Neural crest cell (in vitro differentiated cells): ENCODE results near the gene ERG. TPM values are rescaled to one million over a fixed set of nuclear protein-coding genes. Genes with fewer than 3 reads are reported as not detected.
A peak's percentile ranks its signal among the peaks of the same experiment; 100 is the strongest.

Experiments used
- DNase-seq: peaks from one replicate; pipeline ENCODE4 v3.0.0; 2021; ENCODE audit warnings: low read depth, mixed read lengths, low spot score
- H3K27ac Mint-ChIP-seq: one replicate; pipeline ENCODE4 v1.8.0; 2021; ENCODE audit warnings: mild to moderate bottlenecking, mixed read lengths; ENCODE audit not compliant: unreplicated experiment
- H3K27me3 Mint-ChIP-seq: 2 replicates; pipeline ENCODE4 v1.8.0; 2021; ENCODE audit warnings: low read depth, mild to moderate bottlenecking, mixed read lengths
- H3K36me3 Mint-ChIP-seq: 2 replicates; pipeline ENCODE4 v1.8.0; 2021; ENCODE audit warnings: low read depth, mild to moderate bottlenecking, mixed read lengths
- H3K4me1 Mint-ChIP-seq: 2 replicates; pipeline ENCODE4 v1.8.0; 2021; ENCODE audit warnings: mixed read lengths
- H3K4me3 Mint-ChIP-seq: one replicate; pipeline ENCODE4 v1.8.0; 2021; ENCODE audit warnings: mild to moderate bottlenecking, mixed read lengths
- H3K9me3 Mint-ChIP-seq: 2 replicates; pipeline ENCODE4 v1.8.0; 2021; ENCODE audit warnings: mixed read lengths
- total RNA-seq: library from RNA; stranded (reverse); gene quantifications from 2 replicates; pipeline ENCODE4 v1.2.1, GENCODE V29; 2021
- TF ChIP-seq, protein P1 (sequence below): fragments of 200-600 bp; sonication (generic); conservative IDR thresholded peaks from 2 replicates; pipeline ENCODE4 v1.5.0; 2021; ENCODE audit warnings: antibody characterized with exemption, mild to moderate bottlenecking

ERG gene
- total RNA-seq, 1 donor from 2014 or later = 0.19 TPM

DNA sequence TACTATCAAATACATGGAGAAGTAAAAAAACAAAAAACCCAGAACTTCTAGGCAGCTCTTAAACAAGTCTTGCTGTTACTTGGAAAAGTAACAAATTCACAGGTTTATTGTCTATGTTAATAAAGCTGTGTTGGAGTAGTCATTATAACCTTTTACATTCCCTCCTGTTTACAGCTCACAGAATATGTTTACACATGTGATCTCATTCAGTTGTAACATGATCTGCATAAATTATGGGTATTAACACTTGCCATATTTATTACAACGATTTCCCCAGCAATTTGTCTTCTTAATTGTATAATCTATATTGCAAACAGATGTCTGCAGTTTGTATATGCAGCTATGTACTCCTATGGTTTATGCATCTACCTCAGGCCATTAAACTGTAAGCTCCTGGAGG is 28.6 kb downstream of the ERG start:
- H3K27me3 Mint-ChIP-seq = no peaks in the 10 kb centered on the region
- TF ChIP-seq, protein P1, sequence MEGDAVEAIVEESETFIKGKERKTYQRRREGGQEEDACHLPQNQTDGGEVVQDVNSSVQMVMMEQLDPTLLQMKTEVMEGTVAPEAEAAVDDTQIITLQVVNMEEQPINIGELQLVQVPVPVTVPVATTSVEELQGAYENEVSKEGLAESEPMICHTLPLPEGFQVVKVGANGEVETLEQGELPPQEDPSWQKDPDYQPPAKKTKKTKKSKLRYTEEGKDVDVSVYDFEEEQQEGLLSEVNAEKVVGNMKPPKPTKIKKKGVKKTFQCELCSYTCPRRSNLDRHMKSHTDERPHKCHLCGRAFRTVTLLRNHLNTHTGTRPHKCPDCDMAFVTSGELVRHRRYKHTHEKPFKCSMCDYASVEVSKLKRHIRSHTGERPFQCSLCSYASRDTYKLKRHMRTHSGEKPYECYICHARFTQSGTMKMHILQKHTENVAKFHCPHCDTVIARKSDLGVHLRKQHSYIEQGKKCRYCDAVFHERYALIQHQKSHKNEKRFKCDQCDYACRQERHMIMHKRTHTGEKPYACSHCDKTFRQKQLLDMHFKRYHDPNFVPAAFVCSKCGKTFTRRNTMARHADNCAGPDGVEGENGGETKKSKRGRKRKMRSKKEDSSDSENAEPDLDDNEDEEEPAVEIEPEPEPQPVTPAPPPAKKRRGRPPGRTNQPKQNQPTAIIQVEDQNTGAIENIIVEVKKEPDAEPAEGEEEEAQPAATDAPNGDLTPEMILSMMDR = no peak
- DNase-seq = no peak
- H3K27ac Mint-ChIP-seq = no peak overlapping the region
- no peak overlapping the region for H3K4me3 Mint-ChIP-seq
- H3K36me3 Mint-ChIP-seq = no peaks in the 10 kb centered on the region
- H3K4me1 Mint-ChIP-seq = peaks cover 5% of the 10 kb centered on the region
- H3K9me3 Mint-ChIP-seq = no peaks in the 10 kb centered on the region

GRCh38 chr21:38468989-38469388 is 29.3 kb downstream of the ERG start:
- TF ChIP-seq, protein P1 = no peak
- no peak overlapping the region for H3K27ac Mint-ChIP-seq
- DNase-seq = no peak

DNA sequence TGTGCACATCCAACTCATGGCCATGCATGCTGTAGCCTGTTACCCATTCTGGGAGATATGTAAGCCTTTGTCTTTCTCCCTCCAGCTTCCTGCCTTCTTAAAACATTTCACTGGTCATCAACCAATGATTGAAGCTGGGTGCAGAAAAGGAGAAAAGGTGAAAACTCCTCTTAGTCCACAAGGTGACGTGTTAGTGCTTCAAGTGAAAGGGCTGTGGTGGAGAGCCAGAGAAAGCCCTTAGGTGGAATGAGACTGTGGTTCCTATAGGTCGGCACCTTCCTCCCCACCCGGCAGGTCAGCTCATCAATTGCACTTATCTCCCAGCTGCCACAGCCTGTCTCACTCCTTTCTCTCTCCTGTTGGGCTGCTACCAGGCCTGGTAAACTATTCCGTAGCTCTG is 30.4 kb downstream of the ERG start:
- H3K4me3 Mint-ChIP-seq = no peak overlapping the region
- TF ChIP-seq, protein P1 = no peak
- H3K27me3 Mint-ChIP-seq = no peaks in the 10 kb centered on the region
- no peaks in the 10 kb centered on the region for H3K36me3 Mint-ChIP-seq
- H3K27ac Mint-ChIP-seq = no peak overlapping the region
- DNase-seq = no peak
- H3K9me3 Mint-ChIP-seq = no peaks in the 10 kb centered on the region
- peaks cover 9% of the 10 kb centered on the region for H3K4me1 Mint-ChIP-seq

More at GRCh38 chr21:38468989-38469388, 29.3 kb downstream of the ERG start:
- H3K4me3 Mint-ChIP-seq = no peak overlapping the region
- H3K27me3 Mint-ChIP-seq = no peaks in the 10 kb centered on the region
- no peaks in the 10 kb centered on the region for H3K36me3 Mint-ChIP-seq
- peaks cover 5% of the 10 kb centered on the region for H3K4me1 Mint-ChIP-seq
- H3K9me3 Mint-ChIP-seq = no peaks in the 10 kb centered on the region

- Mint-ChIP-seq H3K9me3 (no peaks in the 10 kb centered on the region), H3K27ac (no peak overlapping the region), H3K27me3 (no peaks in the 10 kb centered on the region), H3K4me1 (peaks cover 7% of the 10 kb centered on the region), H3K4me3 (no peak overlapping the region), H3K36me3 (no peaks in the 10 kb centered on the region)
- no peak for DNase-seq
- TF ChIP-seq, protein P1 = no peak
Measured at GRCh38 chr21:38467374-38467773, 30.9 kb downstream of the ERG start.

DNA sequence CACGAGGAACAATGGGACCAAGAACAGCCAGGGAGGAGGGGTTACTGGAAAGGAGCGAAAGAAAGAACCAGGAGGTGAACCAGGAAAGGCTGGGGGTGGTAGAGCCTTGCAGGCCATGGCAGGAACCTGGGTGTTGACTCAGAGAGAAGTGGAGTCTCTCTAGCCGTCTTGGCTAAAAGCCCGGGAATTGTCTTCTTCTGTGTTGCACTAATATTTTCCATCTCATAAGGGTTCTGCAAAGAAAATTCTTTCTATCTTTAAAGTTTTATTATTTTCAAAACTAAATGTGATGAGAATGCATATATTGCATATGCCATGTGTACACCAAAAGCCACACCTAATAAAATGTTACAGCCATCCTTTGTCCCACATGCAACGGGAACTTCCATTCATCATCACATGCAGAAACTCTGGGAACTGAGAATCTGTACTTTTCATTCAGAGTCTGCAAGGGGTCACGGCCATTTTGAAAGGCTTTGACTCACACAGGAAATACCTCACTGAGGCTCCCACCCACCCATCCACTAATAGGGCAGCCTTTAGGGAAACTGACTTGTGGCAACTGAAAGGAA is 38.0 kb downstream of the ERG start:
- Mint-ChIP-seq H3K4me1 (peaks cover 24% of the 10 kb centered on the region), H3K4me3 (no peak overlapping the region), H3K36me3 (no peaks in the 10 kb centered on the region), H3K27me3 (no peaks in the 10 kb centered on the region), H3K27ac (peak overlapping the region; percentile 70), H3K9me3 (peaks cover 4% of the 10 kb centered on the region)
- TF ChIP-seq, protein P1 = no peak
- DNase-seq = no peak
